Fibroblast of pulmonary artery (primary cell): Measurements from ENCODE around the gene WDR5B.

Experiments used
- DNase-seq: peaks from one replicate; pipeline ENCODE4 v3.0.0-alpha.2; 2010; ENCODE audit warnings: low read depth
- H3K4me3 ChIP-seq: replicated peaks from 2 replicates; pipeline ENCODE4 v1.5.1; 2011; ENCODE audit warnings: low read depth, mild to moderate bottlenecking, control low read depth, low read length, moderate library complexity
- CTCF ChIP-seq: IDR thresholded peaks from 2 replicates; pipeline ENCODE4 v1.5.1; 2011; ENCODE audit warnings: mild to moderate bottlenecking, control low read depth, low read length, inconsistent platforms; ENCODE audit errors: missing control alignments

Gene WDR5B

GRCh38 chr3:122397201-122397600 is 18.7 kb downstream of the WDR5B start:
- no peak for TF ChIP-seq CTCF
- no peak overlapping the region for H3K4me3 ChIP-seq
- DNase-seq = peak; percentile 42

- TF ChIP-seq CTCF = no peak
- no peak for DNase-seq
- H3K4me3 ChIP-seq = no peak overlapping the region
These were observed 19.4 kb downstream of the WDR5B start for GRCh38 chr3:122396511-122396910.

- no peak for DNase-seq
- no peak for TF ChIP-seq CTCF
- H3K4me3 ChIP-seq = no peak overlapping the region
These were observed 20.3 kb downstream of the WDR5B start for GRCh38 chr3:122395582-122395981.

- no peak for DNase-seq
- no peak overlapping the region for H3K4me3 ChIP-seq
- no peak for TF ChIP-seq CTCF
These were observed 21.7 kb downstream of the WDR5B start for GRCh38 chr3:122394173-122394572.

GRCh38 chr3:122392868-122393844 is 22.7 kb downstream of the WDR5B start:
- peak; percentile 67 for DNase-seq
- no peak overlapping the region for H3K4me3 ChIP-seq
- TF ChIP-seq CTCF = peak; percentile 72

GRCh38 chr3:122391681-122392446 is 24.0 kb downstream of the WDR5B start:
- no peak for TF ChIP-seq CTCF
- no peak for DNase-seq

More at GRCh38 chr3:122391681-122392446, 24.0 kb downstream of the WDR5B start:
- no peak overlapping the region for H3K4me3 ChIP-seq
